Right lung (tissue), 5 donors: Measurements from ENCODE around the gene FGF11. TPM values are rescaled to one million over a fixed set of nuclear protein-coding genes. Genes with fewer than 3 reads are reported as not detected.

Experiments
- DNase-seq, 2 donors: peaks; one replicate each; pipeline ENCODE4 v3.0.0-alpha.2; 2013
- polyA plus RNA-seq, 5 donors: library from polyadenylated mRNA; unstranded; fragments of 120-200 nt; gene quantifications; one replicate each; pipeline versions ENCODE4 v1.2.1 to v1.2.3, GENCODE V29; 2013; ENCODE audit warnings: inconsistent platforms in 1 of 5, low replicate concordance in 1 of 5; ENCODE audit not compliant: insufficient read length in 5 of 5, insufficient read depth in 1 of 5

Gene FGF11
- polyA plus RNA-seq, 5 donors, result 1.4 to 2.5 (median 1.9) TPM

DNA sequence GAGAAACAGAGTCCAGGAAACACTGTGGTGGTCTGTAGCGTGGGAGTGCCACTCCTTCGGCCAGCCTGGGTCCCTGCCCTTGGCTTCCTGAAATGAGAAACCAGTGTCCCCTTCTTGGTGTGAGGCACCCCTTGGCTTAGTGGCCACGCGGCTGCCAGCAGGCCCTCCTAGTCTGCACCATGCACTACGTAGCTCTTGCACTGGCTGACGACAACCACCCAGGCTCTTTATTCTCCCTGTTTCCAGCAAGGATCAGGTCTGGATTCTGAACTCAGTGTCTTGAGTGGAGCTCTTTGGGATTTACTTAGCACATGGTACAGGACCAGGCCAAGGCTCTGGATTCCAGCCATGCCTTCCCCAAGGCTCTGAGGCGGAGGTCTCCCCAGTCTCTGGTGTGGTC lies 11.8 kb upstream of the FGF11 start:
- DNase-seq, result no peak

DNA sequence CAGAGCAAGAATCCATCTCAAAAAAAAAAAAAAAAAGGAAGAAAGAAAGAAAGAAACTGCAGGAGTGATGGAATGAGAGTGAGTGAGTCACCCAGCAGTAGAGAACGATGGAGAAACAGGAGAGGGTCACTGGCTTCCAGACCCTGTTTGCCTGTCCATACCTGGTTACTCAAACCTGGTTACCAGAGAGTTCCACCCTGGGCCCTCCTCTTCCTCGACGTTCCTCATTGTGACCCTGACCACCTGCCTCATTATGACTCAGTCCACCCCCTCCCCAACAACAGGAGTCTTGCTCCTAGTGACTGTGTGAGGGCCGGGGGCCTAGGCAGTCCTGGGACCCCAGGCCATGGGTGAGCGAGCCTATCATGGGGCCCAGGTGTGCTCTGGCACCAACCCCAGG lies 10.8 kb upstream of the FGF11 start, which contains the start of gene SPEM3:
SPEM3 (plus strand) TSS at position 301 of the 400 bp plus-strand sequence; CDS start at position 347, 46 bp downstream.
- no peak for DNase-seq

DNA sequence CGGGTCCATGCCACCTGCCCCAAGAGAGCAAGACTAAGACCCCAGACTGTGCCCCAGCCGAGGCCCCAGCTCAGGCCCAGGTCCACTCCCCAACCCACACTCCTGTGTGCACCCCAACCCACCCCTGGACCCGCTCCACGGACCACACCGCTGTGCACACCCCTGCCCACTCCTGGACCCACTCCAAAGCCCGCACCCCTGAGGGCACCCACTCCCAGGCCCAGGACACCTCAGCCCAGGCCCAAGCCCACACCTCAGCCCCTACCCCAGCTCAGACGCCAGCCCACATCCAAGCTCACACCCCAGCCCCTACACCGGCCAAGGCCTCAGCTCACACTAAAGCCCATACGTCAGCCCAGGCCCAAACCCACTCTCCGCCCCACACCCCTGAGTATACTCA lies 9.6 kb upstream of the FGF11 start:
- DNase-seq, result no peak

DNA sequence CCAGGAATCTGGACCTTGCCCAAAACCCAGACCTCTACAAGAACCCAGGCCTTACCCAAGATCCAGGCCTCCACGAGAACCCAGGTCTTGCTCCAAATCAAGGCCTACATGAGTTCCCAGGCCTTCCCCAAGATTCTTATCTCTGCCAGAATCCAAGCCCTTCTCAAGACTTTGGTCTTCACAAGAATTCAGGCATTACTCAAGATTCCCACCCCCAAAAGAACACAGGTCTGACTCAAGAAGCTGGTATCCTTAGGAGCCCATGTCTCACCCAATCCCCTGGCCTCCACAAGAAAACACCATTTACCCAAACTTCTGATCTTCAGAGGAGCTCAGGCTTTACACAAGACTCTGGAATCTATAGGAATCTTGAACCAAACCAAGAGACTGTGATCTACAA lies 8.1 kb upstream of the FGF11 start:
- no peak for DNase-seq

DNA sequence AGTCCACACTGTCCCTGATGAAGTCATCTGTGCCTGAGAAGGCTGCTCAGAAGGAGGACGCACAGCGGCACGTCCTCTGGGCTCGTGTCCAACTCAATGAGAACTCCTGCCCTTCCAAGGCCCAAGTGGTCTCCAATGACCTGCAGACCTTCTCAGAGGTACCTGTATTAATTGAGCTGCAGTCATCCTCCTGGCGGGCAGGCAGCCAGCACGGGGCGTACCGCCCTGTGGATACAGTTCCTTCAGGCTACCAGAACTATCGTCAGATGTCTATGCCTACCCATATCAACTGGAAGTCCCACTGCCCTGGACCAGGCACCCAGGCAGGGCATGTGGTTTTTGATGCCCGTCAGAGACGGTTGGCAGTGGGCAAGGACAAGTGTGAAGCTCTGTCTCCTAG lies 7.0 kb upstream of the FGF11 start:
- no peak for DNase-seq

DNA sequence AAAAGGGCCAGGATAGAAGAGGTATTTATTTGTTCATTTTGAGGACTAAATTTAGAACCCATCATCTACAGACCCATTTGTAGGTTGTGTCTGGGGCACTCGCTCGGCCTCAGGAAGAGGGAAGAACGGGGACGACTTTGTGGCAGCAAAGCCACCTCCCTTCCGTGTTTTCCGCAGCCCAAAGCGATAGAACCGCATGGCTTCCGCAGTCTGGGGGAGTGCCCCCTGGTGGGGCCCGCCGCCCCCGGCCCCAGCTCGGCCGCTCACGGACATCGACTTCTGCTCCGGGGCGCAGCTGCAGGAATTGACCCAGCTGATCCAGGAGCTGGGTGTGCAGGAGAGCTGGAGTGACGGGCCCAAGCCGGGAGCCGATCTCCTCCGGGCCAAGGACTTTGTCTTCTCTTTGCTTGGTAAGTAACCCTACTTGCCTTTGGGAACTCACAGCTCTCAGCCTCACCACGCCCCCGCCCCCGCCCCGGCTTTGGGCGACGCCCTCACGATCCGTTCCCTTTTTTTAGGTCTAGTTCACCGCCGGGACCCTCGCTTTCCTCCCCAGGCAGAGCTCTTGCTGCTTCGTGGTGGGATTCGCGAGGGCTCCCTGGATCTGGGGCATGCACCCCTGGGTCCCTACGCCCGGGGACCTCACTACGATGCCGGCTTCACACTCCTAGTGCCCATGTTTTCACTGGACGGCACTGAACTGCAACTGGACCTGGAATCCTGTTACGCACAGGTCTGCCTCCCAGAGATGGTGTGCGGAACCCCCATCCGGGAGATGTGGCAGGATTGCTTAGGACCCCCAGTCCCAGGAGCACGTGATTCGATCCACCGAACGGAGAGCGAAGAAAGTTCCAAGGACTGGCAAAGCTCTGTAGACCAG lies 3.4 kb upstream of the FGF11 start:
- DNase-seq, result peak in 1 of 2 donors; percentile 18

DNA sequence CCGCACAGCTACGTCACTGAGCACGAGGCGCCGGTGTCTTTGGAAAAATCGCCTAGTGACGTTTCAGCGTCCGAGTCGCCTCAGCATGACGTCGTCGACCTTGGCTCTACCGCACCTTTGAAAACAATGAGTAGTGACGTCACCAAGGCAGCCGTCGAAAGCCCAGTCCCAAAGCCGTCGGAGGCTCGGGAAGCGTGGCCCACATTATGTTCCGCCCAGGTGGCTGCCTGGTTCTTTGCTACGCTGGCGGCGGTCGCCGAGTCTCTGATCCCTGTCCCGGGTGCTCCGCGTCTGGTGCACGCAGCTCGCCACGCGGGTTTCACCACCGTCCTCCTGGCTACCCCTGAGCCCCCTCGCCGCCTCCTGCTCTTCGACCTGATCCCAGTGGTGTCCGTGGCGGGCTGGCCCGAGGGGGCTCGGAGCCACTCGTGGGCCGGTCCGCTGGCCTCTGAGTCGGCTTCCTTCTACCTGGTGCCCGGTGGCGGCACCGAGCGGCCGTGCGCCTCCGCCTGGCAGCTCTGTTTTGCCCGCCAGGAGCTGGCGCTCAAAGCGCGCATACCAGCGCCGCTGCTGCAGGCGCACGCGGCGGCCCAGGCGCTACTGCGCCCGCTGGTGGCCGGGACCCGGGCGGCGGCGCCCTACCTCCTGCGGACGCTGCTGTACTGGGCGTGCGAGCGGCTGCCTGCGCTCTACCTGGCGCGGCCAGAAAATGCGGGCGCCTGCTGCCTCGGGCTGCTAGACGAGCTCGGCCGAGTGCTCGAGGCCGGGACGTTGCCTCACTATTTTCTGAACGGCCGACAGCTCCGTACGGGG lies 2.5 kb upstream of the FGF11 start:
- peak; percentile 79 to 81 for DNase-seq

DNA sequence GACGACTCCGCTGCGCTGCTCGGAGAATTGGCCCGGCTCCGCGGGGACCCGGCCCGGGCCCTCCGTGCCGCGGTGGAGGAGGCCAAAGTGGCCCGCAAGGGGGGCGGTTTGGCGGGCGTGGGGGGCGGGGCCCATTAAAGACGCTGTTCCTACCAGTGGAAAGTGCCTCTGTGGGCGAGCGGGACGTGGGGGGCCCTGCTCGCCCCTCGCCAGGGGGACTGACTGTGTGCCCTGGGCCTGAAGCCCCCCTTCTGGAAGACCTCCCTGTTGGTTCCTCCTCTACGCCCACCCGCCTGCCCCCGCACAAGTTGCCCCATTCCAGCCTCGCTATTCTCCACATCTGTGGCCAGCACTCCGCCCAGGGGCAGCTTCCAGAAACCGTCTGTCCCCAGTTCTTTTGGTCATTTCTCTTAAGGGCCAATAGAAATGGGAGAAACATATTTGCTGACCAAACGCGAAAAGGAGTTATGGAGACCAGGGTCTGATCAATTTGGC lies 1.9 kb upstream of the FGF11 start:
- DNase-seq, result no peak

DNA sequence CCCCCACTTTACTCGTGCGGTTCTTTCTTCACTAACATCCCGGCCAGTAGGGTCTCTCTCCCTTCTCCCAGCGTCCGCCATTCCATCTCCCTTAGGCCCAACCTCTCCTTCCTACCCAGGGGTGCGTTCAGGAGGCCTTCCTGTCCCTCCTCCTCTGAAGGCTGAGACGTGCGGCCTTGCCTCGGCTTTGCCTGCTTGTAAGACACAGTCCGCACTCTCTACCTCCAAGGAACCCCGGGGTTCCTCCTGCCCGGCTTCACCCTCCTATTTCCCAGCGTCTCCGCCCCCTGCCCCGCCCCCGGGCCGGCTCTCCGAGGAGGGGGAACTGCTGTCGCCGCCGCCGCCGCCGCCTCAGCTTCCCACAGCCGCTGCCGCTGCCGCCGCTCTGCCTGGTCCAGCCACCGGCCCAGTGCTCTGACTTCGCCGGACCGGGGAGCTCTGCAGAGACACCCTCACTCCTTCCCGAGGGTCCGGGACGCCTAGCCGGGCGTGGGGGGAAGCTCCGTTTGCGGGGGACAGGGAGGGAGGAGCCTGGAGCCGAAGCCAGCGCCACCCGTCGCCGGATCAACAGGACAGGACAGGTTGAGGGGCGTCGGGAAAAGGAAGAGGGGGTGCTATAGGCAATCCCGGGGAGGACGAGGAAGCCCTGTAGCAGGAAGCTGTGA lies 1.2 kb upstream of the FGF11 start:
- peak in 1 of 2 donors; percentile 25 for DNase-seq

DNA sequence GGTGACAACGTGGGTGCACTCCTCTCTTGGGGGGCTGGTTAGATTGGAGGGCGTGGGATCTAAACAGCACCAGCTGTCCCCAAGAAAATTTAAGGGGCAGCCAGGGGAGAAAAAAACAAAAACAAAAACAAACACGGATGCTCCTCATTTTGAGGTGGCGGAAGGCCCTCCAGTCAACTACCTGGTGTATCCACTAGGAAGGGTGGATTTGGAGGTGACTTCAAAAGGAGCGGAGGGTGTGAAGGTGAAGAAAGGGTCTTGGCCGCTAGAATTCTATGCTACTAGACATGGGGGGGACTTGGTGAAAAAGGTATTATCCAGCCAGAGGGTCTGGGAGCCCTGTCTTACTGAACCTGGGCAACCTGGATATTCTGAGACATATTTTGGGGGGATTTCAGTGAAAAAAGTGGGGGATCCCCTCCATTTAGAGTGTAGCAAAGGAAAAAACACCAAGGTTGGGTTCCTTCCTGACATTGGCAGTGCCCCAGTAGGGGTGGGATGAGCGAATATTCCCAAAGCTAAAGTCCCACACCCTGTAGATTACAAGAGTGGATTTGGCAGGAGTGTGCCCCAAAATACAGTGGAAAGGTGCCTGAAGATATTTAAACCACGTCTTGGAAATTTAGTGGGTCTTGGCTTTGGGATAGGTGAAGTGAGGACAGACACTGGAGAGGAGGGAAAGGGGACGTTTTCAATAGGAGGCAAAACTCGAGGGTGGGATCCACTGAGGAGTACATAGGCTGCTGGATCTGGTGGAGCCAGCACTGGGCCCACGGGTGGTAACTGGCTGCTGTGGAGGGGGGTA lies 454 bp upstream of the FGF11 start:
- DNase-seq, result no peak

DNA sequence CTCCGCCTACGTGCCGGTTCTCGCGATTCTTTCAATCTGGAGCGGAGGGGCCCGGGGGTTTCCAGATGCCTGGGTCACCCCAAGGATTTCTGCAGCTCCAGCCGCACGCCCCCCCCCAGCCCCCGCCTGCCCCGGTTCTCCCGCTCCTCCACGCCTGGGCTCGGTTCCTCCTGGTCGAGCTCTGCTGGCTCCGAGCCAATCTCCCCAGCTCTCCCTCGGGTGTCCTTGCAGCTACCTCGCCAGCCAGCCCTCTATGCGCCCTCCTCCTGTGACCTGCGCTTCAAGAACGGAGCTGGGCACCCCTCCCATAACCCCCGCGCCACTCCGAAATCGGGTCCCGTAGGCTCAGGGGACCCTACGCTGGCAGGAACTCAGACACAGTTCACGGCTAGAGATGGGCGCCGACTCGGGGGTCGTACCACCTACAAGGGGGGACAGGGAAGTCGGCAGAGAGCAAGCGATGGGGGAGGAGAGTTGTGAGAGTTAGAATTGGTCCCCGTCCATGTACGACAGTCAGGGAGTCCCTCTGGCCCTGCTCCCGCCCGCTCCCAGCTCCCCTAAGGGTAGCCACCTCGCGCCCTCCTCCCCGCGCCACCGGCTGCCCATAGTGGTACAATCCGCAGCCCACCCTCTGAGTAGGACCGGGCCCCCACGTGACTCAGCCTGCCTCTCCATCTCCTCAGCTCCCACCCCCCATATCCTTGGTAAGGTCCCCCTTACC lies 961 bp downstream of the FGF11 start:
- DNase-seq, result peak in 1 of 2 donors; percentile 18

DNA sequence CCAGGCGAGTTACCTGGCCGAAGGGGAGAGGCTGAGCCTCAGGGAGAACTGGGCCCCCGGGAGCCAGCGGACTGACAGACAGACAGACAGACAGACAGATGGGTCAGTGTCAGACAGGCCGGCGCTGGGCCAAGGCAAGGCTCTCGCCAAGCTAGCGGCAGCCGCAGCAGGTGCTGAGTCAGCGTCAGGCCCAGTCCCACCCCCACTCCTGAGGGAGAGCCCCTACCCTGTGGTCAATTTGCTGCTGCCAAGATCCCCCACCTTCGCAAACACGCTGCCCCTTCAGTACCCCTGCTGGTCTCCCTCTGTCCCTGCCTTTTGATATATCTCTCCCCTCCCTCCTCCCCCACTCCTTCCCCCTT lies 1.5 kb downstream of the FGF11 start:
- no peak for DNase-seq

DNA sequence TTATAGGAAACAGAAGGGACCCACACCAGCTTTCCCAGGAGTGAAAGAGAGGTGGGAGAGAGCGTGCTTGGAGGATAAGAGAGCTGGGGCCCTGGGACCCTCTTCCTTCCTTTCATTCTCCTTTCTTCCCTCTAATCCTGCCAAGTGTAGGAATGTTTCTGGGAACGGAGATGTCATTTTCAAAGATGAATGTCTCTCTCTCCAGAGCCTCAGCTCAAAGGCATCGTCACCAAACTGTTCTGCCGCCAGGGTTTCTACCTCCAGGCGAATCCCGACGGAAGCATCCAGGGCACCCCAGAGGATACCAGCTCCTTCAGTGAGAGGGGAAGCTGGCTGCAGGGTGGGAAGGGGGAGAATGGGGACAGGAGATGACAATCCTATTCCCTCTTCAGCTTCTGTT lies 2.0 kb downstream of the FGF11 start:
- no peak for DNase-seq

DNA sequence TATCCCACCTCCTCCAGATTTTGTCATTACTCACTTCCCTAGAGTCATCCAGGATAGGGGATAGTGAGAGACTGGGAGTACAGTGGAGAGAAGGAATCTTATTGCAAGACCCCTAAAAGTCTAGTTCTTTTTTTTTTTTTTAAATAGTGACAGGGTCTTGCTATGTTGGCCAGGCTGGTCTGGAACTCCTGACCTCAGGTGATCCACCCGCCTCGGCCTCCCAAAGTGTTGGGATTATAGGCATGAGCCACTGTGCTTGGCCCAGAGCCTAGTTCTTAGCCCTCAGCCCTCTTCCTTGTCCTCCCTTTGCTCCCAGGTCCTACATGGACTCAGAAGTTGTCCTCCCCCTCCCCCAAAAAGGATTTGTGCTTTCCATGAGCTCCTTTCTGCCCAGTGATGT lies 2.8 kb downstream of the FGF11 start:
- no peak for DNase-seq

DNA sequence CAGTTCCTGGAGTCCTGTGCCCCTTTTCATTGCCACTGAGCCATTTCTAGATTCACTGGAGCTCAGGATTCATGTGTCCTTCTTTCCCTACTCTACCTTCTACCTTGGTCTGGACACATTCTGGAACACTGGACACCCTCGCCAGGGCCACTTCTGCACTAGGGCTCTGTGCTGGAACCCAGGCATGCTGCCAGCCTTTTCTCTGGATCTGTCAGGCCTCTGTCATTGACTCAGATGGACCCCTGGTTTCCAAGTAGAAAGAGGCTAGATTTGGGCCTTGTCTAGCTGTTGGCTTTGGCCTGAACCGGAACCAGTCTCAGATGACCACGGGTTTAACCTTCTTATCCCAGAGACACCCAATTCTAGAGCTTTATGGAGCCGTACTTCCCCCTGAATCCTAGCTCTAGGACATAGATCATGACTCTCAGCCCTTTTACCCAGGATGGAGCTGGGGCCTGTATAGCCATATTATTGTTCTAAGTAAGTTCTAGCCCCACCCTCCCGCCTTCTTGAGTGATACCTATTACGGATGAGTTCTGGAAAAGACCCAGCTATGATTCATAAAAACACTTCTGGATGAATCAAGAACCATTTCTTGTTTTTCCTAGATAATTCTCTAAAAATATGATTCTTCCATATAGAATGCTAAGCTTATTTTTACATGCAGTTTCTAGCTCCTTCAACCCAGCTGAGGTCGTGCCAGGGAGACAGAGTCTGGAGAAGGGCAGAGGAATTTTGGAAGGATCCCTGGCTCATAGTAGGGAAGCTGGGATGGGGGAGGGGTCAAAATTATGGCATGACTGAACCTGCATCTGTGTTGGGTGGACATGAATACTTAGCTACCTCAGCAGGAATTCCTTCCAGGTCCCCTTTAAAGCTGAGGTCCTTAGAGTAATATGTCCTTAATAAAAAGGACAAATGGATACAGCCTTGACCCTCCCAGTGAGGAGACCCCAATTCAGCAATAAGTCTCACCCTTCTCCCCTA lies 4.5 kb downstream of the FGF11 start:
- no peak for DNase-seq

DNA sequence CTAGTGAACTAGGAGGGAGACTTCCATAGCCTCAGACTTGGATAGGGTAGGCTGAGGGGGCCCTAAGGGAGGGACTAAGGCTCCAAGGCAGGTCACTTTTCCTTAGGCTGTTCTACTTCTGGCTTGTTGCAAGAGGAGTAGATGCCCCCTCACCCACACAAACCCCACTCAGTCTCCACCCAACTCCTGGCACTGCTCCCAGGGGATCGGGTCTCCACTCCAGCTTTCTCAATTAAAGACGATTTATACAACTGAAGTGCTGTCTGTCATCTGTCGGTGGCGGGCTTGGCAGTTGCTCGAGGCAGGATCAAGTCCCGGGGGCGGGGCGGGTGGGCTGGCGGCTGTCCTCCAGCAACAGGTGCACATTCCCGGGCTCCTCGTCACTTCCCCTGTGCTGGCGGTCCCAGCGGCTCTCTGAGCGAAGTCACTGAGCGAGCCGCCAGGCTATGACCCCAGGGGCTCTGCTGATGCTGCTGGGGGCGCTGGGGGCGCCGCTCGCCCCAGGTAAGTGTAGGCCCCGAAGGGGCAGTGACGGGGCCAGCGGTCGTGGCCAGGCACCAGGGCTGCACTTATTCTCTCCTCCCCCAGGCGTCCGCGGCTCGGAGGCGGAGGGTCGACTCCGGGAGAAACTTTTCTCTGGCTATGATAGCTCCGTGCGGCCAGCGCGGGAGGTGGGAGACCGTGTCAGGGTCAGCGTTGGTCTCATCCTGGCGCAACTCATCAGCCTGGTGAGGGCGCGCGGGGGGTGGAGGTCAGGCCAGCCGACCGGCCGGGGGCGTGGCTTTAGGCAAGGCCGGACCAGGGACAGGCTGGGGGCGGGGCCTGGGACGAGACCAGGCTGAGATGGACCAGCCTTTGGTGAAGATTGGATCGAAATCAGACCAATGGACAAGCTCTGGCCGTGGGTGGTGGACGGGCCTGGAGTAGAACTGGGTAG lies 5.6 kb downstream of the FGF11 start, which contains the start of gene CHRNB1:
CHRNB1 (plus strand) TSS at position 380 of the 937 bp plus-strand sequence; CDS start at position 447, 67 bp downstream.
- no peak for DNase-seq

DNA sequence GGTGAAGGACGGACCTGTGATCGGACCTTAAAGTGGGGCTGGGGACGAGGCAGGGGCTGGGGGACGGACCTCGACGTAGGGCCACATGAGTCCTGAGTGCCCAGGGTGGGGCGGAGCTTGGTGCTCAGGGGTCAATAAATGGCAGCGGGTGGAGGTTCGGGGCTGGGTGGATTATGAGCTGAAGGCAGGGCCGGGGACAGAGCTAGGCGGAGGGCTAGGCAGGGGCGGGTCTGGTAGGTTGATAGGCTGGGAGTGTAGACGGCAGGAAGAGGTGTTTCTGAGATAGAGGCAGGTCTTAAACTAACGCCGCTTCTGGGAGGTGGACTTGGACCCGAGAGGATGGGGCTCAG lies 6.3 kb downstream of the FGF11 start:
- no peak for DNase-seq

DNA sequence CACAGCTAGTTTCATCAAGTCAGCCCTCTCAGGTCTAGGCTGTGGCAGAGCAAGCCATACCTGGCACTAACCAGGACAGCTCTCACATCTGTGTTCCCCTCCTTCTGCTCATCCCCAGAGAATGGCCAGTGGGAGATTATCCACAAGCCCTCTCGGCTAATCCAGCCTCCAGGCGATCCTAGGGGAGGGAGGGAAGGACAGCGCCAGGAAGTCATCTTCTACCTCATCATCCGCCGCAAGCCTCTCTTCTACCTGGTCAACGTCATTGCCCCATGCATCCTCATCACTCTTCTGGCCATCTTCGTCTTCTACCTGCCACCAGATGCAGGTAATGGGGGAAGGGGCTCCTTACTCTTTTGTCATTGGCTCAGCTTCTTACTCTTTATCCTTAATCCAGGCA lies 9.1 kb downstream of the FGF11 start:
- DNase-seq, result no peak
